ENCODE results near the gene CLCF1. TPM values are rescaled to one million over a fixed set of nuclear protein-coding genes. Genes with fewer than 3 reads are reported as not detected.

Gene CLCF1
- polyA plus RNA-seq, 1 donor (not counting 4 experiments of a cell fraction or from before 2014, with no cell fraction given), result 2.7 TPM

DNA sequence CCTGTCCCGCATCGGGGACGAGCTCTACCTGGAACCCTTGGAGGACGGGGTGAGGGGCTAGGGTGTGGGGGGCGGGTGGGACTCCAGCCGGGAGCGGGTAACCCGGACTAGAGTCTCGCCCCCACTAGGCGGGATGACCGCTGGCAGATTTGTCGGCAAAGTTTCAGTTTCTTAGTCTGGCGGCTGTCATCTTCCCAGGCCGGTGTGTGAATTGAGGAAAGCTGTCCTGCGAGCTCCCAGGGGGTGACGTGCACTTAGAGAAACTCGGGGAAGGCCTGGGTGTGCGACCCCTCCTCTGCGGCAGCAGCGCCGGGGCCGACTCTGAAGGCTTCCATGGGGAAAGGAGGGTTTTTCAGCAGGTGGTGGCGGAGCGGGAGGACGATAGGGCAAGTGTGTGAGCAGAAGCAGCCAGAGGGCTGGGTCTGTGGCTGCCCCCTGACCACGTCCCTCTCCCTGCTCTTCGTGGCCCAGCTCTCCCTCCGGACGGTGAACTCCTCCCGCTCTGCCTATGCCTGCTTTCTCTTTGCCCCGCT, 18.9 kb upstream of the CLCF1 start:
- Histone ChIP-seq H2AFZ (ENCODE audit: control insufficient read depth, low read length) (peak overlapping the region; percentile 95), H4K20me1 (ENCODE audit: control insufficient read depth, extremely low read depth, insufficient read depth, low read length) (no peaks in the 10 kb centered on the region), H3K36me3 (ENCODE audit: control insufficient read depth in 2 of 2, extremely low read depth in 1 of 2, insufficient read depth in 2 of 2, low read length in 2 of 2) (peaks cover 8 to 15% of the 10 kb centered on the region in 2 experiments), H3K27ac (ENCODE audit: control insufficient read depth, insufficient read depth, low read length) (peak overlapping the region; percentile 54), H3K9me1 (ENCODE audit: control insufficient read depth, extremely low read depth, insufficient read depth, low read length) (no peaks in the 10 kb centered on the region), H3K4me3 (ENCODE audit: control insufficient read depth in 2 of 3, extremely low read depth in 1 of 3, insufficient read depth in 2 of 3, low read depth in 1 of 3, low read length in 3 of 3) (peak overlapping the region; percentile 80 to 97 (median 89)), H3K9ac (ENCODE audit: control insufficient read depth, extremely low read depth, insufficient read depth, low read length) (peak overlapping the region; percentile 80), H3K79me2 (ENCODE audit: control insufficient read depth, insufficient read depth, low read length) (peaks cover 10% of the 10 kb centered on the region), H3K9me3 (ENCODE audit: control insufficient read depth, low read depth, low read length) (no peaks in the 10 kb centered on the region), H3K27me3 (ENCODE audit: control insufficient read depth, extremely low read depth, insufficient read depth, low read length) (no peaks in the 10 kb centered on the region), H3K4me1 (ENCODE audit: control insufficient read depth, extremely low read depth, insufficient read depth, low read length) (peaks cover 11% of the 10 kb centered on the region), H3K4me2 (ENCODE audit: control insufficient read depth, extremely low read depth, insufficient read depth, low read depth, low read length) (peak overlapping the region; percentile 100)
- DNase-seq (ENCODE audit: low read depth, low spot score), result no peak
- FAIRE-seq, result no peak
- no peak for TF ChIP-seq EZH2 (IDR thresholded peaks at IDR 0.05; ENCODE audit: low read length)
- TF ChIP-seq CTCF (optimal IDR thresholded peaks at IDR 0.05 in 1 of 3, IDR thresholded peaks at IDR 0.05 in 1 of 3, conservative IDR thresholded peaks at IDR 0.05 in 1 of 3; ENCODE audit: extremely low read depth in 1 of 3, insufficient read depth in 2 of 3, low read length in 3 of 3), result no peak
- dilution Hi-C loops (cut with MboI; ENCODE audit: extremely low pct_ligation_motif_present, low sequenced_read_pairs), result no loop called here

- no peaks in the 10 kb centered on the region for H3K9me1 ChIP-seq (ENCODE audit: control insufficient read depth, extremely low read depth, insufficient read depth, low read length)
- DNase-seq (ENCODE audit: low read depth, low spot score) (peak; percentile 61), FAIRE-seq (no peak)
- H3K27me3 ChIP-seq (ENCODE audit: control insufficient read depth, extremely low read depth, insufficient read depth, low read length), result no peaks in the 10 kb centered on the region
- H3K4me1 ChIP-seq (ENCODE audit: control insufficient read depth, extremely low read depth, insufficient read depth, low read length), result peaks cover 11% of the 10 kb centered on the region
- peak within 1 kb of the TSS; percentile 100 for H3K4me2 ChIP-seq (ENCODE audit: control insufficient read depth, extremely low read depth, insufficient read depth, low read depth, low read length)
- dilution Hi-C loops (cut with MboI; ENCODE audit: extremely low pct_ligation_motif_present, low sequenced_read_pairs), result no loop called here
- peaks cover 5 to 14% of the 10 kb centered on the region in 2 experiments for H3K36me3 ChIP-seq (ENCODE audit: control insufficient read depth in 2 of 2, extremely low read depth in 1 of 2, insufficient read depth in 2 of 2, low read length in 2 of 2)
- peak within 1 kb of the TSS; percentile 80 to 97 (median 89) for H3K4me3 ChIP-seq (ENCODE audit: control insufficient read depth in 2 of 3, extremely low read depth in 1 of 3, insufficient read depth in 2 of 3, low read depth in 1 of 3, low read length in 3 of 3)
- peak within 1 kb of the TSS; percentile 93 for H3K9ac ChIP-seq (ENCODE audit: control insufficient read depth, extremely low read depth, insufficient read depth, low read length)
- peak within 1 kb of the TSS; percentile 95 for H2AFZ ChIP-seq (ENCODE audit: control insufficient read depth, low read length)
- H4K20me1 ChIP-seq (ENCODE audit: control insufficient read depth, extremely low read depth, insufficient read depth, low read length), result no peaks in the 10 kb centered on the region
- H3K9me3 ChIP-seq (ENCODE audit: control insufficient read depth, low read depth, low read length), result no peaks in the 10 kb centered on the region
- peaks cover 10% of the 10 kb centered on the region for H3K79me2 ChIP-seq (ENCODE audit: control insufficient read depth, insufficient read depth, low read length)
- TF ChIP-seq CTCF (optimal IDR thresholded peaks at IDR 0.05 in 1 of 3, IDR thresholded peaks at IDR 0.05 in 1 of 3, conservative IDR thresholded peaks at IDR 0.05 in 1 of 3; ENCODE audit: extremely low read depth in 1 of 3, insufficient read depth in 2 of 3, low read length in 3 of 3) (no peak), EZH2 (IDR thresholded peaks at IDR 0.05; ENCODE audit: low read length) (no peak)
- peak within 1 kb of the TSS; percentile 76 for H3K27ac ChIP-seq (ENCODE audit: control insufficient read depth, insufficient read depth, low read length)
Measured at GRCh38 chr11:67391304-67392182, 18.1 kb upstream of the CLCF1 start, which contains the start of gene RAD9A. RAD9A (plus strand) TSS chr11:67391986; CDS start chr11:67392045, 59 bp downstream.

All from keratinocyte (primary cell).